Measurements from ENCODE around the gene NTSR2. TPM values are rescaled to one million over a fixed set of nuclear protein-coding genes. Genes with fewer than 3 reads are reported as not detected.

NTSR2 gene
- total and polyA plus RNA-seq, 2 of the 8 experiments (the other 6 are each of a cell fraction or from before 2014, with no cell fraction given), result 0.05 TPM; not detected in 1

- TF ChIP-seq, protein P1, sequence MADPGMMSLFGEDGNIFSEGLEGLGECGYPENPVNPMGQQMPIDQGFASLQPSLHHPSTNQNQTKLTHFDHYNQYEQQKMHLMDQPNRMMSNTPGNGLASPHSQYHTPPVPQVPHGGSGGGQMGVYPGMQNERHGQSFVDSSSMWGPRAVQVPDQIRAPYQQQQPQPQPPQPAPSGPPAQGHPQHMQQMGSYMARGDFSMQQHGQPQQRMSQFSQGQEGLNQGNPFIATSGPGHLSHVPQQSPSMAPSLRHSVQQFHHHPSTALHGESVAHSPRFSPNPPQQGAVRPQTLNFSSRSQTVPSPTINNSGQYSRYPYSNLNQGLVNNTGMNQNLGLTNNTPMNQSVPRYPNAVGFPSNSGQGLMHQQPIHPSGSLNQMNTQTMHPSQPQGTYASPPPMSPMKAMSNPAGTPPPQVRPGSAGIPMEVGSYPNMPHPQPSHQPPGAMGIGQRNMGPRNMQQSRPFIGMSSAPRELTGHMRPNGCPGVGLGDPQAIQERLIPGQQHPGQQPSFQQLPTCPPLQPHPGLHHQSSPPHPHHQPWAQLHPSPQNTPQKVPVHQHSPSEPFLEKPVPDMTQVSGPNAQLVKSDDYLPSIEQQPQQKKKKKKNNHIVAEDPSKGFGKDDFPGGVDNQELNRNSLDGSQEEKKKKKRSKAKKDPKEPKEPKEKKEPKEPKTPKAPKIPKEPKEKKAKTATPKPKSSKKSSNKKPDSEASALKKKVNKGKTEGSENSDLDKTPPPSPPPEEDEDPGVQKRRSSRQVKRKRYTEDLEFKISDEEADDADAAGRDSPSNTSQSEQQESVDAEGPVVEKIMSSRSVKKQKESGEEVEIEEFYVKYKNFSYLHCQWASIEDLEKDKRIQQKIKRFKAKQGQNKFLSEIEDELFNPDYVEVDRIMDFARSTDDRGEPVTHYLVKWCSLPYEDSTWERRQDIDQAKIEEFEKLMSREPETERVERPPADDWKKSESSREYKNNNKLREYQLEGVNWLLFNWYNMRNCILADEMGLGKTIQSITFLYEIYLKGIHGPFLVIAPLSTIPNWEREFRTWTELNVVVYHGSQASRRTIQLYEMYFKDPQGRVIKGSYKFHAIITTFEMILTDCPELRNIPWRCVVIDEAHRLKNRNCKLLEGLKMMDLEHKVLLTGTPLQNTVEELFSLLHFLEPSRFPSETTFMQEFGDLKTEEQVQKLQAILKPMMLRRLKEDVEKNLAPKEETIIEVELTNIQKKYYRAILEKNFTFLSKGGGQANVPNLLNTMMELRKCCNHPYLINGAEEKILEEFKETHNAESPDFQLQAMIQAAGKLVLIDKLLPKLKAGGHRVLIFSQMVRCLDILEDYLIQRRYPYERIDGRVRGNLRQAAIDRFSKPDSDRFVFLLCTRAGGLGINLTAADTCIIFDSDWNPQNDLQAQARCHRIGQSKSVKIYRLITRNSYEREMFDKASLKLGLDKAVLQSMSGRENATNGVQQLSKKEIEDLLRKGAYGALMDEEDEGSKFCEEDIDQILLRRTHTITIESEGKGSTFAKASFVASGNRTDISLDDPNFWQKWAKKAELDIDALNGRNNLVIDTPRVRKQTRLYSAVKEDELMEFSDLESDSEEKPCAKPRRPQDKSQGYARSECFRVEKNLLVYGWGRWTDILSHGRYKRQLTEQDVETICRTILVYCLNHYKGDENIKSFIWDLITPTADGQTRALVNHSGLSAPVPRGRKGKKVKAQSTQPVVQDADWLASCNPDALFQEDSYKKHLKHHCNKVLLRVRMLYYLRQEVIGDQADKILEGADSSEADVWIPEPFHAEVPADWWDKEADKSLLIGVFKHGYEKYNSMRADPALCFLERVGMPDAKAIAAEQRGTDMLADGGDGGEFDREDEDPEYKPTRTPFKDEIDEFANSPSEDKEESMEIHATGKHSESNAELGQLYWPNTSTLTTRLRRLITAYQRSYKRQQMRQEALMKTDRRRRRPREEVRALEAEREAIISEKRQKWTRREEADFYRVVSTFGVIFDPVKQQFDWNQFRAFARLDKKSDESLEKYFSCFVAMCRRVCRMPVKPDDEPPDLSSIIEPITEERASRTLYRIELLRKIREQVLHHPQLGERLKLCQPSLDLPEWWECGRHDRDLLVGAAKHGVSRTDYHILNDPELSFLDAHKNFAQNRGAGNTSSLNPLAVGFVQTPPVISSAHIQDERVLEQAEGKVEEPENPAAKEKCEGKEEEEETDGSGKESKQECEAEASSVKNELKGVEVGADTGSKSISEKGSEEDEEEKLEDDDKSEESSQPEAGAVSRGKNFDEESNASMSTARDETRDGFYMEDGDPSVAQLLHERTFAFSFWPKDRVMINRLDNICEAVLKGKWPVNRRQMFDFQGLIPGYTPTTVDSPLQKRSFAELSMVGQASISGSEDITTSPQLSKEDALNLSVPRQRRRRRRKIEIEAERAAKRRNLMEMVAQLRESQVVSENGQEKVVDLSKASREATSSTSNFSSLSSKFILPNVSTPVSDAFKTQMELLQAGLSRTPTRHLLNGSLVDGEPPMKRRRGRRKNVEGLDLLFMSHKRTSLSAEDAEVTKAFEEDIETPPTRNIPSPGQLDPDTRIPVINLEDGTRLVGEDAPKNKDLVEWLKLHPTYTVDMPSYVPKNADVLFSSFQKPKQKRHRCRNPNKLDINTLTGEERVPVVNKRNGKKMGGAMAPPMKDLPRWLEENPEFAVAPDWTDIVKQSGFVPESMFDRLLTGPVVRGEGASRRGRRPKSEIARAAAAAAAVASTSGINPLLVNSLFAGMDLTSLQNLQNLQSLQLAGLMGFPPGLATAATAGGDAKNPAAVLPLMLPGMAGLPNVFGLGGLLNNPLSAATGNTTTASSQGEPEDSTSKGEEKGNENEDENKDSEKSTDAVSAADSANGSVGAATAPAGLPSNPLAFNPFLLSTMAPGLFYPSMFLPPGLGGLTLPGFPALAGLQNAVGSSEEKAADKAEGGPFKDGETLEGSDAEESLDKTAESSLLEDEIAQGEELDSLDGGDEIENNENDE (IDR thresholded peaks at IDR 0.05; ENCODE audit: insufficient replicate concordance, low read length), result no peak
- TF ChIP-seq GABPA (IDR thresholded peaks at IDR 0.05; ENCODE audit: borderline replicate concordance, insufficient read depth, low read length) (no peak), SIN3A (conservative IDR thresholded peaks at IDR 0.05 in 1 of 2, IDR thresholded peaks at IDR 0.05 in 1 of 2; ENCODE audit: low read depth in 1 of 2, low read length in 2 of 2) (no peak), CHD1 (IDR thresholded peaks at IDR 0.05; ENCODE audit: low read depth, low read length) (no peak), MAFK (IDR thresholded peaks at IDR 0.05; ENCODE audit: low read depth, low read length) (no peak), ZNF274 (IDR thresholded peaks at IDR 0.05; ENCODE audit: borderline replicate concordance, extremely low read depth, low read length) (no peak)
These were observed 39.1 kb downstream of the NTSR2 start (continued) for GRCh38 chr2:11630855-11631254.
